OCI-LY3 (cell line): ENCODE data around the gene RAPGEF3.

Source experiments
- H2AFZ ChIP-seq: fragments of 200-600, 300-600 bp; shearing (Covaris generic); 2 replicates; pipeline ENCODE4 v1.6.0; 2014; ENCODE audit warnings: antibody characterized with exemption, low read depth, low read length
- H3K27ac ChIP-seq: fragments of 200-600, 300-600 bp; sonication (generic); 2 replicates; pipeline ENCODE4 v1.5.1; 2014; ENCODE audit warnings: mild to moderate bottlenecking, low read length, moderate library complexity, mixed read lengths
- H3K27me3 ChIP-seq: fragments of 200-600, 300-600 bp; sonication (generic); 2 replicates; pipeline ENCODE4 v1.6.1; 2014; ENCODE audit warnings: low read depth, low read length, mixed read lengths
- H3K36me3 ChIP-seq: fragments of 200-600, 300-600 bp; sonication (generic); replicated peaks from 2 replicates; pipeline ENCODE3; 2014; ENCODE audit warnings: low read depth, low read length, mixed read lengths
- H3K4me1 ChIP-seq: fragments of 300-600, 200-600 bp; sonication (generic); 2 replicates; pipeline ENCODE4 v1.6.1; 2014; ENCODE audit warnings: low read length, mixed read lengths
- H3K4me2 ChIP-seq: fragments of 200-600, 300-600 bp; sonication (generic); 2 replicates; pipeline ENCODE4 v1.6.1; 2014; ENCODE audit warnings: low read length, mixed read lengths
- H3K4me3 ChIP-seq: fragments of 300-600, 200-600 bp; sonication (generic); 2 replicates; pipeline ENCODE4 v1.5.1; 2014; ENCODE audit warnings: antibody characterized with exemption, mild to moderate bottlenecking, low read length, moderate library complexity
- H3K79me2 ChIP-seq: fragments of 300-600, 200-600 bp; shearing (Covaris generic); 2 replicates; pipeline ENCODE4 v1.6.1; 2014; ENCODE audit warnings: mild to moderate bottlenecking, low read length, mixed read lengths
- H3K9ac ChIP-seq: fragments of 300-600, 200-600 bp; shearing (Covaris generic); 2 replicates; pipeline ENCODE4 v1.6.0; 2014; ENCODE audit warnings: mild to moderate bottlenecking, low read length, moderate library complexity
- H3K9me3 ChIP-seq: fragments of 200-600, 300-600 bp; shearing (Covaris generic); 2 replicates; pipeline ENCODE4 v1.6.1; 2014; ENCODE audit warnings: low read length, mixed read lengths; ENCODE audit not compliant: insufficient read depth
- H4K20me1 ChIP-seq: fragments of 200-600, 300-600 bp; sonication (generic); 2 replicates; pipeline ENCODE4 v1.6.1; 2016; ENCODE audit warnings: low read length, mixed read lengths; ENCODE audit not compliant: insufficient read depth
- CTCF ChIP-seq: fragments of 200-600, 300-600 bp; sonication (generic); IDR thresholded peaks from 2 replicates; pipeline ENCODE4 v1.5.1; 2014; ENCODE audit warnings: antibody characterized with exemption, low read length, low read depth
- EZH2phosphoT487 ChIP-seq: fragments of 200-600 bp; shearing (Covaris generic); IDR thresholded peaks from 2 replicates; pipeline ENCODE4 v1.6.1; 2018; ENCODE audit warnings: antibody characterized with exemption, mixed run types, low read depth

The RAPGEF3 gene

GRCh38 chr12:47763481-47764346 lies 5.0 kb upstream of the RAPGEF3 start:
- TF ChIP-seq CTCF, result no peak
- TF ChIP-seq EZH2phosphoT487, result no peak
- no peak overlapping the region for H3K27ac ChIP-seq
- peaks cover 10% of the 10 kb centered on the region for H3K4me1 ChIP-seq
- no peak overlapping the region for H3K4me3 ChIP-seq
- H3K27me3 ChIP-seq, result peaks cover 6% of the 10 kb centered on the region
- no peak overlapping the region for H2AFZ ChIP-seq
- H3K36me3 ChIP-seq, result no peaks in the 10 kb centered on the region
- H3K9me3 ChIP-seq, result no peaks in the 10 kb centered on the region
- H3K4me2 ChIP-seq, result no peak overlapping the region
- H3K79me2 ChIP-seq, result no peaks in the 10 kb centered on the region
- H3K9ac ChIP-seq, result no peak overlapping the region
- no peaks in the 10 kb centered on the region for H4K20me1 ChIP-seq

GRCh38 chr12:47762850-47763465 lies 4.3 kb upstream of the RAPGEF3 start:
- no peak for TF ChIP-seq EZH2phosphoT487
- TF ChIP-seq CTCF, result no peak
- Histone ChIP-seq H3K27me3 (no peaks in the 10 kb centered on the region), H3K4me2 (no peak overlapping the region), H3K36me3 (no peaks in the 10 kb centered on the region), H3K9me3 (no peaks in the 10 kb centered on the region), H3K4me1 (peaks cover 17% of the 10 kb centered on the region), H3K9ac (no peak overlapping the region), H4K20me1 (no peaks in the 10 kb centered on the region), H3K79me2 (no peaks in the 10 kb centered on the region), H3K27ac (no peak overlapping the region), H3K4me3 (no peak overlapping the region), H2AFZ (no peak overlapping the region)

- H3K9me3 ChIP-seq, result no peaks in the 10 kb centered on the region
- H3K27ac ChIP-seq, result no peak overlapping the region
- H3K4me3 ChIP-seq, result peak overlapping the region; percentile 89
- H3K9ac ChIP-seq, result peak overlapping the region; percentile 77; the same call in 1 of the 2 replicates
- H3K36me3 ChIP-seq, result no peaks in the 10 kb centered on the region
- H4K20me1 ChIP-seq, result no peaks in the 10 kb centered on the region
- H3K4me1 ChIP-seq, result peaks cover 52% of the 10 kb centered on the region
- peak overlapping the region; percentile 94 for H3K4me2 ChIP-seq
- no peak for TF ChIP-seq EZH2phosphoT487
- TF ChIP-seq CTCF, result no peak
- H2AFZ ChIP-seq, result peak overlapping the region; percentile 79; the same call in 1 of the 2 replicates
- H3K27me3 ChIP-seq, result no peaks in the 10 kb centered on the region
- H3K79me2 ChIP-seq, result no peaks in the 10 kb centered on the region
Measured at GRCh38 chr12:47758584-47758833, 171 bp downstream of the RAPGEF3 start.

- Histone ChIP-seq H2AFZ (no peak overlapping the region), H3K9me3 (no peaks in the 10 kb centered on the region), H3K4me3 (peak overlapping the region; percentile 89), H3K9ac (peak overlapping the region; percentile 77; the same call in 1 of the 2 replicates), H3K4me2 (peak overlapping the region; percentile 94), H4K20me1 (no peaks in the 10 kb centered on the region), H3K36me3 (no peaks in the 10 kb centered on the region), H3K27ac (no peak overlapping the region), H3K79me2 (no peaks in the 10 kb centered on the region), H3K27me3 (no peaks in the 10 kb centered on the region), H3K4me1 (peaks cover 57% of the 10 kb centered on the region)
- TF ChIP-seq EZH2phosphoT487, result no peak
- TF ChIP-seq CTCF, result no peak
Measured at GRCh38 chr12:47757840-47758583, 668 bp downstream of the RAPGEF3 start.
